Measurements from ENCODE around the gene ABCD2. TPM values are rescaled to one million over a fixed set of nuclear protein-coding genes. Genes with fewer than 3 reads are reported as not detected.
A peak's percentile ranks its signal among the peaks of the same experiment; 100 is the strongest.

Gene ABCD2
- total and polyA plus RNA-seq, 9 of the 15 experiments (the other 6 are each of a cell fraction or from before 2014, with no cell fraction given) = 0.01 to 0.08 (median 0.04) TPM; not detected in 3

DNA sequence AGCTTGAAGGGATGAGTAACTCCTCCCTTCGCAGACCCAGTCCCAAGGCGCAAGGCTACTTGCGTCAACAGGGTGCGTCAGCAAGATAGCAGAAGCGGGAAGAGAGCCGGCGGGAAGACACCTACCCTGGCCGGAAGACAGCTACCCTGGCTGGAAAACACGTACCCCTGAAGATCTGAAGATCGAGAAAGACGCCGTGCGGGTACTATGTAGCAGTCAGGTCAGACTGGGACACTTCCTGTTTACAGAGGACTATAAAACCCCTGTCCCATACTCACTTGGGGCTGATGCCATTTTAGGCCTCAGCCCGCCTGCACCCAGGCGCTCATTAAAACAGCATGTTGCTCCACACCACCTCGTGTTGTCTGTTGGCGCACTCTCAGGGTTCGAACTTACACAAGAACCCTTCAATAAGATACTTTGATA lies 80.9 kb downstream of the ABCD2 start (continued):
- TF ChIP-seq ETV1 (tag; conservative IDR thresholded peaks at IDR 0.05; ENCODE audit: low read depth) (peak; percentile 77), TEAD1 (CRISPR knock-in tag; IDR thresholded peaks at IDR 0.05) (no peak), CREB1 (IDR thresholded peaks at IDR 0.05) (peak; percentile 92), CREB1 (CRISPR knock-in tag; IDR thresholded peaks at IDR 0.05) (peak; percentile 75), FOSL1 (tag; conservative IDR thresholded peaks at IDR 0.05) (peak; percentile 37; the same call in 1 of the 2 replicates), NRF1 (conservative IDR thresholded peaks at IDR 0.05 in 1 of 2, IDR thresholded peaks at IDR 0.05 in 1 of 2) (peak; percentile 52 to 57; a peak in 3 of 4 replicates), ARNT (IDR thresholded peaks at IDR 0.05) (no peak), MAFK (IDR thresholded peaks at IDR 0.05; ENCODE audit: low read length) (0 out of 2 replicates have a peak, but pooled peaks have one; percentile 12), CXXC5 (CRISPR knock-in tag; IDR thresholded peaks at IDR 0.05) (peak; percentile 61), ELF1 (tag; IDR thresholded peaks at IDR 0.05) (peak; percentile 57), L3MBTL2 (IDR thresholded peaks at IDR 0.05) (peak; percentile 89), POLR2G (IDR thresholded peaks at IDR 0.05; ENCODE audit: low read depth, low read length) (0 out of 2 replicates have a peak, but pooled peaks have one; percentile 33), ZSCAN29 (IDR thresholded peaks at IDR 0.05) (no peak), TAF7 (tag; IDR thresholded peaks at IDR 0.05) (peak; percentile 60; the same call in 1 of the 2 replicates), ZC3H11A (IDR thresholded peaks at IDR 0.05; ENCODE audit: low read depth, low read length) (no peak), CREM (IDR thresholded peaks at IDR 0.05; ENCODE audit: low read depth) (peak; percentile 97), MTA1 (IDR thresholded peaks at IDR 0.05; ENCODE audit: borderline replicate concordance) (peak; percentile 96), MAZ (CRISPR knock-in tag; conservative IDR thresholded peaks at IDR 0.05 in 1 of 2, IDR thresholded peaks at IDR 0.05 in 1 of 2) (peak in 1 of 2 experiments; percentile 40; a peak in 2 of 4 replicates)
- TF ChIP-seq, protein P1, sequence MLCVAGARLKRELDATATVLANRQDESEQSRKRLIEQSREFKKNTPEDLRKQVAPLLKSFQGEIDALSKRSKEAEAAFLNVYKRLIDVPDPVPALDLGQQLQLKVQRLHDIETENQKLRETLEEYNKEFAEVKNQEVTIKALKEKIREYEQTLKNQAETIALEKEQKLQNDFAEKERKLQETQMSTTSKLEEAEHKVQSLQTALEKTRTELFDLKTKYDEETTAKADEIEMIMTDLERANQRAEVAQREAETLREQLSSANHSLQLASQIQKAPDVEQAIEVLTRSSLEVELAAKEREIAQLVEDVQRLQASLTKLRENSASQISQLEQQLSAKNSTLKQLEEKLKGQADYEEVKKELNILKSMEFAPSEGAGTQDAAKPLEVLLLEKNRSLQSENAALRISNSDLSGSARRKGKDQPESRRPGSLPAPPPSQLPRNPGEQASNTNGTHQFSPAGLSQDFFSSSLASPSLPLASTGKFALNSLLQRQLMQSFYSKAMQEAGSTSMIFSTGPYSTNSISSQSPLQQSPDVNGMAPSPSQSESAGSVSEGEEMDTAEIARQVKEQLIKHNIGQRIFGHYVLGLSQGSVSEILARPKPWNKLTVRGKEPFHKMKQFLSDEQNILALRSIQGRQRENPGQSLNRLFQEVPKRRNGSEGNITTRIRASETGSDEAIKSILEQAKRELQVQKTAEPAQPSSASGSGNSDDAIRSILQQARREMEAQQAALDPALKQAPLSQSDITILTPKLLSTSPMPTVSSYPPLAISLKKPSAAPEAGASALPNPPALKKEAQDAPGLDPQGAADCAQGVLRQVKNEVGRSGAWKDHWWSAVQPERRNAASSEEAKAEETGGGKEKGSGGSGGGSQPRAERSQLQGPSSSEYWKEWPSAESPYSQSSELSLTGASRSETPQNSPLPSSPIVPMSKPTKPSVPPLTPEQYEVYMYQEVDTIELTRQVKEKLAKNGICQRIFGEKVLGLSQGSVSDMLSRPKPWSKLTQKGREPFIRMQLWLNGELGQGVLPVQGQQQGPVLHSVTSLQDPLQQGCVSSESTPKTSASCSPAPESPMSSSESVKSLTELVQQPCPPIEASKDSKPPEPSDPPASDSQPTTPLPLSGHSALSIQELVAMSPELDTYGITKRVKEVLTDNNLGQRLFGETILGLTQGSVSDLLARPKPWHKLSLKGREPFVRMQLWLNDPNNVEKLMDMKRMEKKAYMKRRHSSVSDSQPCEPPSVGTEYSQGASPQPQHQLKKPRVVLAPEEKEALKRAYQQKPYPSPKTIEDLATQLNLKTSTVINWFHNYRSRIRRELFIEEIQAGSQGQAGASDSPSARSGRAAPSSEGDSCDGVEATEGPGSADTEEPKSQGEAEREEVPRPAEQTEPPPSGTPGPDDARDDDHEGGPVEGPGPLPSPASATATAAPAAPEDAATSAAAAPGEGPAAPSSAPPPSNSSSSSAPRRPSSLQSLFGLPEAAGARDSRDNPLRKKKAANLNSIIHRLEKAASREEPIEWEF (CRISPR knock-in tag; IDR thresholded peaks at IDR 0.05) = no peak
- TF ChIP-seq, protein P2, sequence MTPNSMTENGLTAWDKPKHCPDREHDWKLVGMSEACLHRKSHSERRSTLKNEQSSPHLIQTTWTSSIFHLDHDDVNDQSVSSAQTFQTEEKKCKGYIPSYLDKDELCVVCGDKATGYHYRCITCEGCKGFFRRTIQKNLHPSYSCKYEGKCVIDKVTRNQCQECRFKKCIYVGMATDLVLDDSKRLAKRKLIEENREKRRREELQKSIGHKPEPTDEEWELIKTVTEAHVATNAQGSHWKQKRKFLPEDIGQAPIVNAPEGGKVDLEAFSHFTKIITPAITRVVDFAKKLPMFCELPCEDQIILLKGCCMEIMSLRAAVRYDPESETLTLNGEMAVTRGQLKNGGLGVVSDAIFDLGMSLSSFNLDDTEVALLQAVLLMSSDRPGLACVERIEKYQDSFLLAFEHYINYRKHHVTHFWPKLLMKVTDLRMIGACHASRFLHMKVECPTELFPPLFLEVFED (CRISPR knock-in tag; conservative IDR thresholded peaks at IDR 0.05) = no peak
- TF ChIP-seq, protein P3, sequence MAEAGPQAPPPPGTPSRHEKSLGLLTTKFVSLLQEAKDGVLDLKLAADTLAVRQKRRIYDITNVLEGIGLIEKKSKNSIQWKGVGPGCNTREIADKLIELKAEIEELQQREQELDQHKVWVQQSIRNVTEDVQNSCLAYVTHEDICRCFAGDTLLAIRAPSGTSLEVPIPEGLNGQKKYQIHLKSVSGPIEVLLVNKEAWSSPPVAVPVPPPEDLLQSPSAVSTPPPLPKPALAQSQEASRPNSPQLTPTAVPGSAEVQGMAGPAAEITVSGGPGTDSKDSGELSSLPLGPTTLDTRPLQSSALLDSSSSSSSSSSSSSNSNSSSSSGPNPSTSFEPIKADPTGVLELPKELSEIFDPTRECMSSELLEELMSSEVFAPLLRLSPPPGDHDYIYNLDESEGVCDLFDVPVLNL (CRISPR knock-in tag; IDR thresholded peaks at IDR 0.05; ENCODE audit: low read depth) = no peak
